WERI-Rb-1 (cell line): ENCODE measurements around the gene ECSIT.

ENCODE experiments used
- DNase-seq: peaks from one replicate; pipeline ENCODE4 v3.0.0-alpha.2; 2020
- H3K27ac ChIP-seq: fragments of 250-450 bp; sonication (Bioruptor Pico); 2 replicates; pipeline ENCODE4 v1.5.1; 2020; ENCODE audit warnings: mild to moderate bottlenecking, moderate library complexity
- H3K27me3 ChIP-seq: fragments of 250-450 bp; sonication (Bioruptor Pico); 2 replicates; pipeline ENCODE4 v1.5.1; 2021; ENCODE audit warnings: mild to moderate bottlenecking, low read depth, moderate library complexity; ENCODE audit not compliant: insufficient read depth, severe bottlenecking
- H3K36me3 ChIP-seq: fragments of 250-450 bp; sonication (Bioruptor Pico); 2 replicates; pipeline ENCODE4 v1.5.1; 2020; ENCODE audit warnings: mild to moderate bottlenecking, moderate library complexity
- H3K4me3 ChIP-seq: 2 replicates; pipeline ENCODE4 v1.5.1; 2011; ENCODE audit warnings: low read depth, mild to moderate bottlenecking, control low read depth, low read length
- H3K9me3 ChIP-seq: fragments of 250-450 bp; sonication (Bioruptor Pico); 2 replicates; pipeline ENCODE4 v1.5.1; 2021; ENCODE audit warnings: mild to moderate bottlenecking, moderate library complexity; ENCODE audit not compliant: severe bottlenecking
- CTCF ChIP-seq: IDR thresholded peaks from 2 replicates; pipeline ENCODE4 v1.5.1; 2011; ENCODE audit warnings: low read depth, mild to moderate bottlenecking, control low read depth, inconsistent platforms, low read length

The ECSIT gene

DNA sequence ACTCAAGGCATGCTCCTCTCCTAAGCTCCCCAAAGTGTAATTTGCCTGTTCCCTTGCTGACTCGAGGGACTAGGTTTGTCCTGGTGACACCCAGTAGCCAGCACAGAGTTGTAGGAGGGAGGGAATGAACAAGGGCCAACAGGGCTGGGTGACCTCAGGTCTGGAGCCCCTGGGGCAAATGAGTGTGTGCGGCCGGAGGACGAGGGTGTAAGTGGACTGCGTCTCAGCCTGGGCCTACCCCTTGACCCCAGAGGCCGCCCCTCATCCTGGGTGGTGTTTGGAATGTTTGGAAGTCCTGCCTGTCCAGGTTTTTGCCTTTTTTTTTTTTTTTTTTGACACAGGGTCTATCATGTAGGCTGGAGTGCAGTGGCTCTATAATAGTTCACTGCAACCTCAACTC is 22.0 kb downstream of the ECSIT start:
- Histone ChIP-seq H3K27me3 (no peaks in the 10 kb centered on the region), H3K9me3 (no peaks in the 10 kb centered on the region), H3K4me3 (no peak overlapping the region), H3K27ac (0 out of 2 replicates have a peak overlapping the region, but pooled peaks have one; percentile 91), H3K36me3 (peaks cover 7% of the 10 kb centered on the region; the same call in 1 of the 2 replicates)
- DNase-seq: no peak
- TF ChIP-seq CTCF: no peak

DNA sequence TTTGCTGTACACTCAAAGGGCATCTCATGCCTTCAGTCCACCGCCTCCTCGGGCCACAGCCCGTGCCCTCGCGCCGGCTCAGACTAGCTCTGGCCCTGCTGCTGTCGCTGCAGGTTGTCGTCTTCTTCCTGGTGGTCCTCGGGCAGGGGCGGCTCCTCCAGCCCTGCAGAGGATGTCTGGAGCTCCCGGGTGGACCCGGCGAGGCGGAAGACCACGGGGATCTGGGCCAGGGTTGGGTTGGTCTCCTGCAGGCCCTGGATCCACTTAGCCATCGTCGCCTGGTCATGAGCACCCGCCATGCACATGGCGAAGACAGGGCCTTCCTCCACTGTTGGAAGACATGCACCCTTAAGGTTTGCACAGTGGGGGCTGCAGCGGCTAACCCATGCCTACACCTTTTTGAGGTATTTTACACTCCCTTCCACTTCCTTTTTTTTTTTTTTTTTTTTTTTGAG is 22.8 kb downstream of the ECSIT start:
- DNase-seq: no peak
- Histone ChIP-seq H3K27me3 (no peaks in the 10 kb centered on the region), H3K9me3 (no peaks in the 10 kb centered on the region), H3K36me3 (peaks cover 6% of the 10 kb centered on the region; the same call in 1 of the 2 replicates), H3K4me3 (peak overlapping the region; percentile 69), H3K27ac (peak overlapping the region; percentile 91)
- no peak for TF ChIP-seq CTCF

DNA sequence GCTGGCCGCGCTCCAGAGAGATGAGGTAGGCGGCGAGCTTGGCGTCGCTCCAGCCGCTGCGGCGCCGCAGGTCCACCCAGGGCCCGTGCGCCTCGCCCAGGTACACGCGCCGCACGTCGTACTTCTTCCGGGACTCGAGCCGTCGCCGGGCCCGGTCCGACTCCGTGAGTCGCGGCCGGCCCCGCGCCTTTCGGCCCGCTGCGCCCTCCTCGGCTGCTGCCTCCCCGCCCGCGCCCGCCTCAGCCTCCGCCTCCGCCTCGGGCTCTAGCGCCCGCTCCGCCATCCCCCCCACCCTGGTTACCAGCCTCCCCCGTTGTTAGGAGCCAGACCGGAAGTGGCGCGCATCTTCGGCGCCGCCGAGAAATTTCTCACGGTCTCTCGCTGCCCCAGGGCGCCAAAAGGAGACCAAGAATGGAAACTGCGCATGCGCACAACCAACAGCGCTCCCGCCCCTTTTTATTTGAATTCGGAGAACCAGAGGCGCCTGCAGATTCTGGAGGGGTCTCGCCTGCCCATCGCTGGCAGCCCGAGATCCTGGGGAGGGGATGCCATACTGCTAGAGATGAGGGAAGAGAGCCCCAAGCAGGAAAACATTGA is 23.3 kb downstream of the ECSIT start, which contains the start of gene ZNF653:
Gene ZNF653 (minus strand): TSS at position 336 of the 597 bp plus-strand sequence. CDS start 53 bp downstream, at position 283.
- Histone ChIP-seq H3K4me3 (peak within 1 kb of the TSS; percentile 69), H3K36me3 (peaks cover 4% of the 10 kb centered on the region; the same call in 1 of the 2 replicates), H3K27me3 (no peaks in the 10 kb centered on the region), H3K9me3 (no peaks in the 10 kb centered on the region), H3K27ac (peak within 1 kb of the TSS; percentile 91)
- DNase-seq: peak; percentile 95
- no peak for TF ChIP-seq CTCF

DNA sequence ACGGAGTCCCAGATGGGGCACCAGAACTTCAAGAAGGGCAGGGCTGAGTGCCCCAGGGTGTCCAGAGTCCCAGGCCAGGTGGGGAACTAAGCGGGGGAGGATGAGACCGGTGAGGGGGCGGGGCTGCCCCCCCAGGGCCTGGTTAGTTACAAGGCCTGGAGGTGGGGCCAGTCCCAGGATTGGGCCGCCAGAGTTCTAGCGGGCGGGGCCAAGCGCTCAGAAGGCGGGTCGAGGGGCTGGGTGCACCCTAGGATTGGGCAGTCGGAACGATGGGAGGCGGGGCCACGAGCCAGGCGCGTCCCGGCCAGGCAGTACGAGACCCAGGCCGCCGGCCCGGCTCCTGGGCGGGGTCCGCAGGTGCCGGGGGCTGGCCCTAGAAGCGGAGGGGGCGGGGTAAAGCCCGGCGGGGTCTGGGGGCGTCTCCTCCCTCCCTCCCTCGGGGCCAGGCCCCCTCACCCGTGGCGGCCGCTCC is 23.9 kb downstream of the ECSIT start:
- Histone ChIP-seq H3K9me3 (no peaks in the 10 kb centered on the region), H3K36me3 (peaks cover 2% of the 10 kb centered on the region; the same call in 1 of the 2 replicates), H3K27me3 (no peaks in the 10 kb centered on the region), H3K27ac (peak overlapping the region; percentile 91), H3K4me3 (peak overlapping the region; percentile 69)
- DNase-seq: peak; percentile 99
- no peak for TF ChIP-seq CTCF

- H3K27ac ChIP-seq: peak overlapping the region; percentile 12
- no peaks in the 10 kb centered on the region; the same call in 1 of the 2 replicates for H3K36me3 ChIP-seq
- DNase-seq: no peak
- H3K27me3 ChIP-seq: no peaks in the 10 kb centered on the region
- TF ChIP-seq CTCF: no peak
- no peaks in the 10 kb centered on the region for H3K9me3 ChIP-seq
- peak overlapping the region; percentile 69 for H3K4me3 ChIP-seq
Measured at GRCh38 chr19:11504502-11505031, 24.4 kb downstream of the ECSIT start.
